HT1080 (cell line): ENCODE data around the gene PHTF2. TPM values are rescaled to one million over a fixed set of nuclear protein-coding genes. Genes with fewer than 3 reads are reported as not detected.
"Not testable (repeated sequence)": the region's sequence is repeated elsewhere in the genome, so short reads cannot be mapped to it uniquely, and the experiment has no call there.

ENCODE experiments used
- DNase-seq: peaks from one replicate; pipeline ENCODE4 v3.0.0-alpha.2; 2015; ENCODE audit warnings: low read depth
- polyA plus RNA-seq, 2 experiments: library from polyadenylated mRNA; depleted of rRNA; stranded (reverse); fragments of >200 nt; gene quantifications; 2 replicates each; pipeline ENCODE4 v1.2.3, GENCODE V29; 2015
- total RNA-seq: library from RNA; depleted of rRNA; stranded (reverse); fragments of >200 nt; shearing (Covaris generic); gene quantifications from 2 replicates; pipeline ENCODE4 v1.2.3, GENCODE V29; 2014; rRNA removed

The PHTF2 gene
- 16.5 and 18.0 TPM in 2 replicates for total RNA-seq
- 20.4 and 28.5 TPM in 2 replicates for polyA plus RNA-seq (2015; cell fraction: cytosol; rRNA removed)
- 20.3 and 27.2 TPM in 2 replicates for polyA plus RNA-seq (2015; cell fraction: nucleus; rRNA removed)

GRCh38 chr7:77798394-77799077 lies at the start of gene PHTF2, which contains the start of gene TMEM60:
Gene PHTF2, plus strand, starts transcription at chr7:77798773.
Gene TMEM60, minus strand, starts transcription at chr7:77798434. Its CDS starts 4,061 bp downstream, at chr7:77794373.
- DNase-seq, result peak; percentile 100

- no peak for DNase-seq
Measured at GRCh38 chr7:77752016-77752415, 46.6 kb upstream of the PHTF2 start.

- DNase-seq, result peak; percentile 8
Measured at GRCh38 chr7:77753173-77753572, 45.4 kb upstream of the PHTF2 start.

GRCh38 chr7:77757589-77757988 lies 41.0 kb upstream of the PHTF2 start:
- DNase-seq, result no peak

- DNase-seq, result peak; percentile 46
Measured at GRCh38 chr7:77759294-77759889, 39.2 kb upstream of the PHTF2 start.

- DNase-seq, result no peak
Measured at GRCh38 chr7:77760809-77761453, 37.6 kb upstream of the PHTF2 start.

GRCh38 chr7:77765481-77765880 lies 33.1 kb upstream of the PHTF2 start:
- no peak for DNase-seq

- no peak for DNase-seq
Measured at GRCh38 chr7:77765906-77766800, 32.4 kb upstream of the PHTF2 start.

- no peak for DNase-seq
Measured at GRCh38 chr7:77766801-77767605, 31.6 kb upstream of the PHTF2 start.

- no peak for DNase-seq
Measured at GRCh38 chr7:77770316-77770715, 28.3 kb upstream of the PHTF2 start.

- DNase-seq, result no peak
Measured at GRCh38 chr7:77771901-77772300, 26.7 kb upstream of the PHTF2 start.

GRCh38 chr7:77778535-77778934 lies 20.0 kb upstream of the PHTF2 start:
- no peak for DNase-seq

- DNase-seq, result no peak
Measured at GRCh38 chr7:77782383-77782782, 16.2 kb upstream of the PHTF2 start.

- DNase-seq, result no peak
Measured at GRCh38 chr7:77783111-77783510, 15.5 kb upstream of the PHTF2 start.

GRCh38 chr7:77783545-77783944 lies 15.0 kb upstream of the PHTF2 start:
- no peak for DNase-seq

- not testable (repeated sequence) for DNase-seq
Measured at GRCh38 chr7:77784426-77784825, 14.1 kb upstream of the PHTF2 start.

- no peak for DNase-seq
Measured at GRCh38 chr7:77786018-77786417, 12.6 kb upstream of the PHTF2 start.

GRCh38 chr7:77786741-77787140 lies 11.8 kb upstream of the PHTF2 start:
- DNase-seq, result no peak

GRCh38 chr7:77788327-77788902 lies 10.2 kb upstream of the PHTF2 start:
- no peak for DNase-seq

GRCh38 chr7:77791336-77791735 lies 7.2 kb upstream of the PHTF2 start:
- DNase-seq, result no peak
